Tongue (tissue), 2 donors: ENCODE data around the gene RFLNA. TPM values are rescaled to one million over a fixed set of nuclear protein-coding genes. Genes with fewer than 3 reads are reported as not detected.

Experiments used
- DNase-seq: peaks from one replicate; pipeline ENCODE4 v3.0.0-alpha.2; 2015
- total RNA-seq: library from RNA; depleted of rRNA; stranded (reverse); fragments of >200 nt; gene quantifications from one replicate; pipeline ENCODE4 v1.2.3, GENCODE V29; 2014

Gene RFLNA
- total RNA-seq, 1 donor from 2014 or later: 5.8 TPM

DNA sequence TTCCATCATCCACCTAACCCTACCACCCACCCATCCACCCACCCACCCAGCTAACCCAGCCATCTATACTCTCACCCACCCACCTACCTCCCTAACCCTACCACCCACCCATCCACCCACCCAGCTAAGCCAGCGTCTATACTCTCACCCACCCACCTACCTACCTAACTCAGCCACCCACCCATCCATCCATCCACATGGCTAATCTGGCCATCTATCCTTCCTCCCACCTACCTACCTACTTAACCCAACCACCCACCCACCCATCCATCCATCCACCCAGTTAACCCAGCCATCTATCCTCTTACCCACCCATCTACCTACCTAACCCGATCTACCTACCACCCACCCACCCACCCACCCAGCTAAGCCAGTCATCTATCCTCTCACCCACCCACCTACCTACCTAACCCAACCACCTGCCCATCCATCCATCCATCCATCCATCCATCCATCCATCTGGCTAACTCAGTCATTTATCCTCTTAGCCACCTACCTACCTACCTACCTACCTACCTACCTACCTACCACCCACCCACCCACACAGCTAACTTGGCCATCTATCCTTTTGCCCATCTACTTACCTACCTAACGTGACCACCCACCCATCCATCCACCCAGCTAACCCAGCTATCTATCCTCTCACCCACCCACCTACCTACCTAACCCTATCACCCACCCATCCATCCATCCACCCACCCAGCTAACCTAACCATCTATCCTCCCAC is 44.1 kb downstream of the RFLNA start:
- no peak for DNase-seq

DNA sequence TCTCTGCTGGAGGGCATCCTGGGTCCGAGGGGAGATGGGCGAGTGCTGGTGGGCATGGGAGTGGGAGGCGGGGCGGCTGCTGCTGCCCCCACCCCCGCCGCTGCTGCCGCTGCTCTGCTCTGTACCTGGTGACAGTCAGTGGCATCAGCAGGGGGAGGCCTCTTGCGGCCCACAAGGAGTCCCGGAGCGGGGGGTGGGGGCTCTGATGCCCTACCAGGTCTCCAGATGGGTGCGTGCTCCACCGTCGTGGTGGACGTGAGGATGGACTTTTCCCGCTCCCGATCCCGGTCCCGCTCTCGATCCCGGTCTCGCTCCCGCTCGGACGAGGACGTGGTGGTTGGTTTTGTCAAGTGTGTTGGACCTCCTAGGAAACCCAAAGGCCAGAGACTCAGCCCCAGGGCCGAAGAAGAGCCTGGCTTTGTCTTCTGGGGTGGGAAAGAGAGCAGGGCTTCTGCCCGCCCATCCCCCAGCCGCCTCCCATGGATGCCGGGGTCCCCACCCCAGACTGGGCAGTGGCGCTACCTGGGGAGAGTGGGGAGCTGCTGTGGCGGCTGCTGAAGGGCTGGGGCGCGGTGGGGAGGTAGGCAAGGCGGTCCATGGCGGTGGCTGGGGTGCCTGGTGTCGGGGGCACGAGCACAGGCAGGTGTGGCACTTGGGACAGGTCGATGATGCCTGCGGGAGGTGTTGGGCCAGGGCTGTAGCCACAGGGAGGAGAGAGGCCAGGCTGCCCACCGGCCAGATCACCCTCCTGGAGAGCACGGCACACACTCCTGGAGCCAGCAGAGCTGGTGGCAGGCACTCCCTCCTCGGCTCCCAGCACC is 45.4 kb downstream of the RFLNA start:
- no peak for DNase-seq

GRCh38 chr12:124341645-124342069 is 46.8 kb downstream of the RFLNA start:
- DNase-seq: no peak

DNA sequence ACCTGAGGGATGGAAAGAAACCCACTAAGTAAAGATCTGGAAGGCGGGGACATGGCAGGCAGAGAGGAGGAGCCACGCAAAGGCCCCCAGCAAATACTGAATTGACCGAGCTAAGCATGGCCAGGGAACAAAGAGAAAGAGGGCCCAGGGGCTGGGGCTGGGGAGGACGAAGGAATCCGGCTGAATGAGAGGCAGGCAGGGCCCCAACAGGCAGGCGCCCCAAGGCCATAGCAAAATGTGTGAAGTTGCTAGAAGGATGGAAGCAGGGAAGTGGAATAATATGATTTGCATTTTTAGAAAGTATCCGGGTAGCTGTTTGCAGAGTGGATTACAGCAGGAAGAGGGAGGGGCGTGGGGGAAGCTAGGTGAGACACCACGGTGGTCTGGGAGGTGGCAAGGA is 49.1 kb downstream of the RFLNA start:
- DNase-seq: no peak

GRCh38 chr12:124344526-124344925 is 49.6 kb downstream of the RFLNA start:
- DNase-seq: no peak

- DNase-seq: no peak
These were observed 50.9 kb downstream of the RFLNA start for GRCh38 chr12:124345795-124346194.

DNA sequence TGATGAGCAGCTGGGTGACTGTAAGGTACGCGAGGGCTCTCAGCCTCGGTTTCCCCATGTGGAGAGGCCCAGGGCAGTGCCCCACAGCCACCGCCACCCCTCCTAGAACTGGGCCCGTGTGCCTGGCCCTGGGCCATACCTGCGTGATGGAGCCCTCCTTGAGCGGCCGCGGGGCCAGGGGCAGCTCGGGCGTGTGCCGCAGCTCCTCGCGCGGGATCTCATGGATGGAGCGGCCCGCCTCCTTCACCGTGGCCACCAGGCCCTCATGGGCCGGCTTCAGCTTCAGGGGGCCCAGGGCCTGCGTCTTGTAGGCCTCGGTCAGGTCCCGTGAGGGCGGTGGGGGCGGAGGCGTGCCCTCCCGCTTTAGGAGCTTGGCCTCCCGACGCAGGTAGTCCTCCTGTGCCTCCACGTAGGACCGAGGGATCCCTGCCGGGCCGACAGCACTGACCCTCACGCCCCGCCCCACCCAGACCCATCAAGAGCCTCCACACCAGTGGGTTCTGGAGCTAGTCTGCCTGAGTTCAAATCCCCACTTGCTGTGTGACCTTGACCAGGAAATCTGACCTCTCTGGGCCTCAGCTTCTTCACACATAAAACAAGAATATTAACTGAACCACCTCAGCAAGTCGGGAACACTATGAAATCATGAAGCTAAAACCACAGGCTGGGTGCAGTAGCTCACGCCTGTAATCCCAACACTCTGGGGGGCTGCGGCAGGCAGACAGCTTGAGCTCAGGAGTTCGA is 51.7 kb downstream of the RFLNA start:
- DNase-seq: no peak

DNA sequence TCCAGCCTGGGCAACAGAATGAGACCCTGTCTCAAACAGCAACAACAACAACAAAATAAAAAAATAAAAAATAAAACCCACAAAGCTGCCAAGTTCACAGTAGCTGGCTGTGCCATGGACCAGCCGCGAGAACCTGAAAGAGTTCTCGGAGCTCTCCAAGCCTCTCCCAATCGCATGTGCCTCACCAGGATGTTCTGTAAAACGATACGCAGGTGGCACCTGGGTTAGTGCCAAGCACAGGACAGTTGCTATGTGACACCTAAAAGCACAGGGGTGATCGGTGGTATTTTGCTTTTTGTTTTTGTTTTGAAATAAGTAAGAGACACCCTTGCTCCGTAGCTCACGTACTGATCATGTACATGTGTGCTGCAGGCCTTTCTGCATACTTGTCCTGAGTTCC is 52.4 kb downstream of the RFLNA start:
- no peak for DNase-seq

- DNase-seq: no peak
These were observed 53.1 kb downstream of the RFLNA start for GRCh38 chr12:124347805-124348658.

GRCh38 chr12:124348659-124349380 is 53.9 kb downstream of the RFLNA start:
- DNase-seq: no peak

DNA sequence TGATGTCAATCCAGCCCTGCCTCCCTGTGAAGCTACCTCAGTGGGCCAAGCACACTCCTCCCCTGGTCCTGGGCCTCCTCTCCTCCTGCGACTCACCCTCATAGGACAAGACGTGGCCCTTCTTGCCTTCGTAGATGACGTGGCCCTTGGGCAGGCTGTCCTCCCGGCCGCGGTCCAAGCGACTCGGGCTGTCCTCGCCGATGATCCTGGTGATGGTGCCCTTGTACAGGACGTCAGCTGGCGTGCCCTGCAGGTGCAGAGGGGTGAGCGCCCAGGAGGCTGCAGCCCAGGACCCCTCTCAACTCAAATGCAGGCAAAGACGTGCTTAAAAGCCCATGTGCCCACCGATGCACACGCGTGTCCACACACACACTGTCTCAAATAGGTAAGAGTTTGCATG is 55.6 kb downstream of the RFLNA start:
- DNase-seq: no peak

GRCh38 chr12:124351422-124351821 is 56.5 kb downstream of the RFLNA start:
- no peak for DNase-seq

DNA sequence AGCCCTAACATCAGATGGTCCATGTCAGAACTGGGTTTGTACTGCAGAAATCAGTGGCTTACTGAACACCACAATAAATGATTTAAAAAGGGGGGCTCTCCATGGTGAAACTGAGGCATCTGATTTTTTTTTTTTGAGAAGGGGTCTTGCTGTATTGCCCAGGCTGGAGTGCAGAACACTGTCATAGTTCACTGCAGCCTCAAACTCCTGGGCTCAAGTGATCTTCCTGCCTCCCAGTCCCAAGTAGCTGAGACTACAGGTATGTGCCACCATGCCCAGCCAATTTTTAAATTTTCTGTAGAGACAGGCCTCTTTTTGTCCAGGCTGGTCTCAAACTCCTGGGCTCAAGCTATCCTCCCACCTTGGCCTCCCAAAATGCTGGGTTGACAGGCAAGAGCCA is 57.4 kb downstream of the RFLNA start:
- no peak for DNase-seq

- DNase-seq: no peak
These were observed 57.9 kb downstream of the RFLNA start for GRCh38 chr12:124352839-124353238.

DNA sequence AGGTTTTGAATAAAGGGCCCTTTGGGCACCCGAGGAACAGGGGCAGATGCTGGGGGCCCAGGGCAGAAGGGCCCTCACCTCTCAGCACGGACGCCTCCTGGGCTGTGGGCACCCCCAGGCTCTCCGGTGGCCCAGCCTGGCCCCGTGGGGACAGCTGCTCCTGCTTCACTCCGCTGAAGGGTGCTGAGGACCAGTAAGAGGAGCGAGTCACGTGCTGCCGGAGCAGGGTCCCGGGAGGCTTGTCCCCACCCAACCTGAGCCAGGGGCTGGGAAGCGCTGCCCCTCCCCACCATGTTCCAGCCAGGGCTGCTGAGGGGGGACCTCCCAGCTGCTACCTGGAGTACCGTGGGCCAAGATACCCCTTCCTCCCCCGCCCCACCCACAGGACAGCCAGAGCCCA is 59.5 kb downstream of the RFLNA start:
- DNase-seq: no peak

DNA sequence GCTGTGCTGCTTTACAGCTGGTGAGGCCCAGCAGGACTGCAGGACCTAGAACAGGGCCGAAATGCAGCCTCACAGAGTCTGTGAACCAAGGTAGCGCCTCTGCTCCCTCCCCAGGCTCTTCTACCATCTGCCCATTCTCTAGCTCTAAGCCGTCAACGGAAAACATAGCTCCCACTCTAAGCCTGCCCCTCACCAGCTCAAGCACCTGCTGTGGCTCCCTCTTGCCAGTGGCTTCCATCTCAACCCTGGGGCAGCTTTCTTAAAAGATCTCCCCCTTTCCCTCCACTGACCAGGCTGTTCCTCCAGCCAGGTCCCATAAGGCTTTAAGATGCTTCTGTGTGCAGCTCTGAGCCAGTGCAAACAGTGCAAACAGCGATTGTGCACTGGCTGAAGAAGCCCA is 61.3 kb downstream of the RFLNA start:
- DNase-seq: no peak

DNA sequence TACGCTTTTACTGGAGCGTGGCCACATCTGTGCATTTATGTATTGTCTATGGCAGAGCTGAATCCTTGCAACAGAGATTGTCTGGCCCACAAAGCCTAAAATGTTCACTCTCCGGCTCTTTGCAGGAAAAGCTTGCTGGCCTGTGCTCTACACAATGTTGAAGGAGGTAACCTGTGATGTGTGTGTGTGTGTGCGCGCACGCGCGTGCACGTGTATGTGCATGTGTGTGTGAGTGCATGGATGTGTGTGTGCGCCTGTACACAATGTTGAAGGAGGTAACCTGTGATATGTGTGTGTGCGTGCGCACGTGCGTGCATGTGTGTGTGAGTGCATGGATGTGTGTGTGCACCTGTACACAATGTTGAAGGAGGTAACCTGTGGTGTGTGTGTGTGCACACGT is 62.7 kb downstream of the RFLNA start:
- no peak for DNase-seq

- no peak for DNase-seq
These were observed 63.7 kb downstream of the RFLNA start for GRCh38 chr12:124358572-124358971.

- DNase-seq: peak; percentile 80
These were observed 65.0 kb downstream of the RFLNA start for GRCh38 chr12:124359671-124360581.
